Measurements from ENCODE around the gene CKMT2. TPM values are rescaled to one million over a fixed set of nuclear protein-coding genes. Genes with fewer than 3 reads are reported as not detected.

Gene CKMT2
- total RNA-seq, 1 experiment from 2014 or later: not detected

DNA sequence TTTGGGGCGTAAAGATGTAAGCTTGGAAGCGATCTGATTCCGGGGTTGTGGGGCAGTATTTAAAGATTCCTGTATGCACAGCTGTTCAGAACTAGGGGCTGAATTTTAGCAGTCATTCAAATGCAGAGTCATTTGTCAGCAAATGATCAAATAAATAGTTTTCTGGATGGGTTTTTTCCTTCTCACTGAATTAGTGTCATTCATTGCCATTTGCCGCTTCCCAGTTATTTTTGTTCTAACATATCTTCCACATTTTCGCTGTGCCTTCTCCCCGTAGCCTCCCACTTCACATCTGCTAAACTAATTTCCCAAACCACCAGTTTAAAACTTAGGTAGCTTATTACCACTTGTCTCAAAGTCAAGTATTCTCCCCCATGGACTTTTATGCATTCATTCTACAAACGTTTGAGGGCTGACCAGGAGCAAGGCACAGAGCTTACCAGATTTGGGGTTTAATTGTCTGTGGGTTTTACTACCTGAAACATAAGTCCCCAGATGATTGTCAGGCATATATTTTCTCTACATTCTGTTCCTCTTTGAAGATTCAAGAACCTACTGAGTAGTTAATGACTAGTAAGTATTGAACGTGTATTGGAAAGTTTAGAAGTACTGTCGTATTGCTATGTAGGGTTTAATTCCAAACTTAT lies 41.3 kb upstream of the CKMT2 start:
- DNase-seq (ENCODE audit: low read depth, low spot score) (no peak), ATAC-seq (no peak)
- Histone ChIP-seq H3K9me3 (ENCODE audit: control insufficient read depth, insufficient read depth, low read depth, low read length) (no peaks in the 10 kb centered on the region), H3K27ac (ENCODE audit: low read length) (no peak overlapping the region), H3K36me3 (ENCODE audit: control insufficient read depth, insufficient read depth, low read length) (no peaks in the 10 kb centered on the region), H3K27me3 (ENCODE audit: control insufficient read depth, insufficient read depth, low read length) (no peaks in the 10 kb centered on the region), H3K4me1 (ENCODE audit: control insufficient read depth, insufficient read depth, low read length) (0 out of 2 replicates have a peak, but pooled peaks cover 2% of the 10 kb centered on the region), H3K4me3 (ENCODE audit: low read depth in 2 of 2, low read length in 2 of 2) (no peak overlapping the region)
- intact Hi-C loops (cut with micrococcal nuclease; ENCODE audit: unreplicated experiment): loop anchor here (10.0 kb wide), 1 partner anchor 507 kb away; no protein-coding TSS in a partner anchor
- ChIA-PET CTCF (no interaction called here), POLR2A (no interaction called here)
- no peak for TF ChIP-seq TCF7L2 (IDR thresholded peaks at IDR 0.05; ENCODE audit: low read depth, low read length)
- no peak for TF ChIP-seq SIN3A (IDR thresholded peaks at IDR 0.05; ENCODE audit: borderline replicate concordance, insufficient read depth, low read depth, low read length)
- no peak for TF ChIP-seq POLR2AphosphoS5 (IDR thresholded peaks at IDR 0.05; ENCODE audit: low read depth, low read length)
- TF ChIP-seq, protein P1, sequence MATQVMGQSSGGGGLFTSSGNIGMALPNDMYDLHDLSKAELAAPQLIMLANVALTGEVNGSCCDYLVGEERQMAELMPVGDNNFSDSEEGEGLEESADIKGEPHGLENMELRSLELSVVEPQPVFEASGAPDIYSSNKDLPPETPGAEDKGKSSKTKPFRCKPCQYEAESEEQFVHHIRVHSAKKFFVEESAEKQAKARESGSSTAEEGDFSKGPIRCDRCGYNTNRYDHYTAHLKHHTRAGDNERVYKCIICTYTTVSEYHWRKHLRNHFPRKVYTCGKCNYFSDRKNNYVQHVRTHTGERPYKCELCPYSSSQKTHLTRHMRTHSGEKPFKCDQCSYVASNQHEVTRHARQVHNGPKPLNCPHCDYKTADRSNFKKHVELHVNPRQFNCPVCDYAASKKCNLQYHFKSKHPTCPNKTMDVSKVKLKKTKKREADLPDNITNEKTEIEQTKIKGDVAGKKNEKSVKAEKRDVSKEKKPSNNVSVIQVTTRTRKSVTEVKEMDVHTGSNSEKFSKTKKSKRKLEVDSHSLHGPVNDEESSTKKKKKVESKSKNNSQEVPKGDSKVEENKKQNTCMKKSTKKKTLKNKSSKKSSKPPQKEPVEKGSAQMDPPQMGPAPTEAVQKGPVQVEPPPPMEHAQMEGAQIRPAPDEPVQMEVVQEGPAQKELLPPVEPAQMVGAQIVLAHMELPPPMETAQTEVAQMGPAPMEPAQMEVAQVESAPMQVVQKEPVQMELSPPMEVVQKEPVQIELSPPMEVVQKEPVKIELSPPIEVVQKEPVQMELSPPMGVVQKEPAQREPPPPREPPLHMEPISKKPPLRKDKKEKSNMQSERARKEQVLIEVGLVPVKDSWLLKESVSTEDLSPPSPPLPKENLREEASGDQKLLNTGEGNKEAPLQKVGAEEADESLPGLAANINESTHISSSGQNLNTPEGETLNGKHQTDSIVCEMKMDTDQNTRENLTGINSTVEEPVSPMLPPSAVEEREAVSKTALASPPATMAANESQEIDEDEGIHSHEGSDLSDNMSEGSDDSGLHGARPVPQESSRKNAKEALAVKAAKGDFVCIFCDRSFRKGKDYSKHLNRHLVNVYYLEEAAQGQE (IDR thresholded peaks at IDR 0.05; ENCODE audit: insufficient read depth in 1 of 2, low read depth in 2 of 2, low read length in 1 of 2): no peak
- TF ChIP-seq, protein P2, sequence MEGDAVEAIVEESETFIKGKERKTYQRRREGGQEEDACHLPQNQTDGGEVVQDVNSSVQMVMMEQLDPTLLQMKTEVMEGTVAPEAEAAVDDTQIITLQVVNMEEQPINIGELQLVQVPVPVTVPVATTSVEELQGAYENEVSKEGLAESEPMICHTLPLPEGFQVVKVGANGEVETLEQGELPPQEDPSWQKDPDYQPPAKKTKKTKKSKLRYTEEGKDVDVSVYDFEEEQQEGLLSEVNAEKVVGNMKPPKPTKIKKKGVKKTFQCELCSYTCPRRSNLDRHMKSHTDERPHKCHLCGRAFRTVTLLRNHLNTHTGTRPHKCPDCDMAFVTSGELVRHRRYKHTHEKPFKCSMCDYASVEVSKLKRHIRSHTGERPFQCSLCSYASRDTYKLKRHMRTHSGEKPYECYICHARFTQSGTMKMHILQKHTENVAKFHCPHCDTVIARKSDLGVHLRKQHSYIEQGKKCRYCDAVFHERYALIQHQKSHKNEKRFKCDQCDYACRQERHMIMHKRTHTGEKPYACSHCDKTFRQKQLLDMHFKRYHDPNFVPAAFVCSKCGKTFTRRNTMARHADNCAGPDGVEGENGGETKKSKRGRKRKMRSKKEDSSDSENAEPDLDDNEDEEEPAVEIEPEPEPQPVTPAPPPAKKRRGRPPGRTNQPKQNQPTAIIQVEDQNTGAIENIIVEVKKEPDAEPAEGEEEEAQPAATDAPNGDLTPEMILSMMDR (IDR thresholded peaks at IDR 0.05): no peak
- no TSS peak for BruUV-seq (replicated peaks)
- in situ Hi-C loops (cut with HindIII; ENCODE audit: low pct_unique_long_range_greater_than_20kb, low sequenced_read_pairs): no loop called here

DNA sequence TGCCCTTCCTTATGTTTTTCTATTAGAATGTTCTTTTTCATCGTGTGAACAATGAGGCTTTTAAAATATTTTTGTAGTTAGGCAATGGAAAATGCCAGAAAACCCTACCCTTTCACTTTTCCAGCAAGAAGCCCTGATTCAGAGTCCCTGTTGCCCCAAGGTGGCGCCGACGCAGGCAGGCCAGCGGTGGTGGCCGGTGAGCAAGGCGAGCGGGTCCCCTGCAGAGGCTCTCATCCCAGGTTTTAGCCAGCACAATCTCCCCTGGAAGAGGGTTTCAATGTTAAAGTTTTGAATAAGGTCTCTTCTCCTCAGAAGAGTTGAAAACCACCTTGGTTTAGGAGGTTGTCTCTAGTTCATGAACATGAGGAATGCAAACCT lies 40.8 kb upstream of the CKMT2 start:
- intact Hi-C loops (cut with micrococcal nuclease; ENCODE audit: unreplicated experiment): loop anchor here (10.0 kb wide), 1 partner anchor 508 kb away; no protein-coding TSS in a partner anchor
- DNase-seq (ENCODE audit: low read depth, low spot score) (no peak), ATAC-seq (no peak)
- no peak for TF ChIP-seq SIN3A (IDR thresholded peaks at IDR 0.05; ENCODE audit: borderline replicate concordance, insufficient read depth, low read depth, low read length)
- TF ChIP-seq, protein P2 (IDR thresholded peaks at IDR 0.05): peak; percentile 55
- TF ChIP-seq, protein P1 (IDR thresholded peaks at IDR 0.05; ENCODE audit: insufficient read depth in 1 of 2, low read depth in 2 of 2, low read length in 1 of 2): no peak
- H3K36me3 ChIP-seq (ENCODE audit: control insufficient read depth, insufficient read depth, low read length): no peaks in the 10 kb centered on the region
- H3K4me1 ChIP-seq (ENCODE audit: control insufficient read depth, insufficient read depth, low read length): 0 out of 2 replicates have a peak, but pooled peaks cover 2% of the 10 kb centered on the region
- BruUV-seq (replicated peaks): no TSS peak
- in situ Hi-C loops (cut with HindIII; ENCODE audit: low pct_unique_long_range_greater_than_20kb, low sequenced_read_pairs): no loop called here
- H3K4me3 ChIP-seq (ENCODE audit: low read depth in 2 of 2, low read length in 2 of 2): no peak overlapping the region
- ChIA-PET POLR2A (no interaction called here), CTCF (no interaction called here)
- H3K27me3 ChIP-seq (ENCODE audit: control insufficient read depth, insufficient read depth, low read length): no peaks in the 10 kb centered on the region
- H3K9me3 ChIP-seq (ENCODE audit: control insufficient read depth, insufficient read depth, low read depth, low read length): no peaks in the 10 kb centered on the region
- no peak overlapping the region for H3K27ac ChIP-seq (ENCODE audit: low read length)
